SW480 (cell line): ENCODE data around the gene ITGA1.

Experiments
- DNase-seq: peaks from one replicate; pipeline ENCODE4 v3.0.0-alpha.2; 2016; ENCODE audit warnings: low spot score

Gene ITGA1

DNA sequence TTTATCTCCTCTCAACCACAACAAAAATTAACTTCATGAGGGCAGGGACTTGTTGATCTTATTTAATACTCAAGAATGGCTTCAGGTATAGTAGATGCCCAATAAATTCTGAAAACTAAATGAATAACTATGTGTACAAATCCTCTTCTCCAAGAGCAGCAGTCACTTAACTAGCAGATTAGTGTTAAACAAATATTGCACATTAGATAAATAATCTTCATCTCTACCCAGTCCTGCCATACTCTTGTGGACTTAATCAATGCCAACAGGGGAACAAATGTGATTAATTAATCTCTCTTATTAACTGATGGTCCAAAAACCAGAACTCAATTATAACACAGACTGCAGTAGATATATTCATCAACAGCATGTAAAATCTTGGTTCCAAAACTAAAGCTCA, 15.0 kb upstream of the ITGA1 start:
- no peak for DNase-seq

DNA sequence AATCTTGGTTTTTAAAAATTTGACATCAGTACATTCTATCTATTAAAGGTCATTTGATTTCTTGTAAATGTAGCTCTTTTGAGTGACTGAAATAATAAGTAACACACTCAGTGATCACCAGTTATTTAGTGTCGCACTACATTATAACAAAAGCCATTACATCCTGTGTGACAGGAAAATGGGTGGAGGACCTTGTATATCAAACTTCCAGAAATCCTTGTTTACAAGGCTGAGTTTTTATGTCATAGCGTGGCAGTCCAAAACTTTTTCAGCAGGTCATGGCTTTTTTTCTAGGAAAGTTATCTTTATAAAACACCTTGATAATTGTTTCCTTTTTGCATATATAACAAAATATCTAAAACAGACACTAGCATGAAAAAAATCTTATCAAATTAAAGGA, 14.4 kb upstream of the ITGA1 start:
- no peak for DNase-seq

DNA sequence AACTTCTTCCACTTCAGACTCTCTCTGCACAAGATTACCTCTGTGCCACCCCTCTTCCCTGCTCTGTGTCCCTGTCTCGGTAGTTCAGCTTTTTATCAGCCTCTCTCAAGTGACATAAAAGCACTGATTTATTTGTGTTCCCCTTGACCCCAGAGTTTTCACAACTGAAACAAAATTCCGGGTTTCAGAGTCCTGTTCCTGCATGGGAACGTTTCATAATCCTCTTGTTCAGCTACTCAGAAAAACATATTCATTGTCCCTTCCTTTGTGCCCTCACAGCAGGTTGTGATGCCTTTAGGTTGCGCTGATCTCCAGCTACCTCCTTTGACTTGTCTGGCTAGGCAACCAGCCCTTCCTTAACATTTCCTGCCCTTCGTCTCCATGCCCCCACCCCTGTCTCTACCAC, 13.7 kb upstream of the ITGA1 start:
- no peak for DNase-seq

DNA sequence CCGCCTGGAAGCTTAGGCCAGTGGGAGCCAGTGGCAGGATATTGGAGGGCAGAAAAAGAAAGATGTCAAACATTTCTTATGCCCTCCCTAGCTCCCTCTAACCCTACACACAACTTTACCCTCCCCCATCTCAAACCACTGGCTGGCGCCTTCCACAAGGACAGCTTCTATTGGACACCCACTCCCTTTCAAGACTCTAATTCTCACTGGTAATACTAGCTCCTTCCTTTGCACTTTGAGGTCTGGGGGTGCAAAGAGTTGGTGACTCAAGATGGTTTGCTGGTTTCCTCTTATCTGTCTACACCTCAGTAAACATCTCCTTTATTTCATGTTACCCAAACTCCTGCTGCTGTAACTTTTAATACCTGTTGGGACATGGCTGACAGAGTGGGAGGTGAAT, 11.6 kb upstream of the ITGA1 start:
- no peak for DNase-seq

DNA sequence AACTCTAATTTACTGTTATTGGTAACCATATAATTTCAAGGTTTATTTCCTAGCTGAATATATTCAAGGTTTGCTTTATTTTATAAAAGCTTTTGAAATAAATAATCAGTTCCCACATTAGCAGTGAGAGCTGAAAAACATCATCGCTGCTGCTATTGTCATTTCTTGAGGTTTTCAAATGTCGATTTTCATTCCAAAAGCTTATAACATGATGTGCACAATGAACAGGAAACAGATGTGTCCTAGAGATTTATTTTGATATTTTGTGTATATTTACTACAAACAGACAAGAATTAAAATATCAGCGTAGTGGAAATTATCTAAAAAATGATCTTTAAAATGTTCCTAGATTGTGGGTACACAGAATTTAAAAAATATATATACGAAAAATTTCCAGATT, 10.5 kb upstream of the ITGA1 start:
- DNase-seq = no peak

DNA sequence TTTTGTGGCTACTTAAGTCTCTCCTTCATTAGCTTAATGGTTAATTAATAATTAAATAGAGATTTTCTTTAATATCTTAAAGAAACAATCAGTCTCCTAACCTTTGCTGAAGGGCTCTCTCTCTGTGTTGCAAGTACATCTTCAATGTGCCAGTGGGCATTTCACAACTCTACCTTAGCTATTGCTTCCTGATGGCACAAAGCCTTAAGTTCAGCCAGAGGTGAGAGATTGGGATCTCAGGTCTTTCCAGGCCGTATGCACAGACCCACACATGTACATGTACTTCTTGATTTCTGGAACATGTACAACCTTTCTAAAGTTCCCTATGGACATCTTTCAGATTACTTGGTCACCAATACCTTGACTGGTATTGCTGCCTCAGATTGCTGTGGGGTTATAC, 8.9 kb upstream of the ITGA1 start:
- DNase-seq = no peak

DNA sequence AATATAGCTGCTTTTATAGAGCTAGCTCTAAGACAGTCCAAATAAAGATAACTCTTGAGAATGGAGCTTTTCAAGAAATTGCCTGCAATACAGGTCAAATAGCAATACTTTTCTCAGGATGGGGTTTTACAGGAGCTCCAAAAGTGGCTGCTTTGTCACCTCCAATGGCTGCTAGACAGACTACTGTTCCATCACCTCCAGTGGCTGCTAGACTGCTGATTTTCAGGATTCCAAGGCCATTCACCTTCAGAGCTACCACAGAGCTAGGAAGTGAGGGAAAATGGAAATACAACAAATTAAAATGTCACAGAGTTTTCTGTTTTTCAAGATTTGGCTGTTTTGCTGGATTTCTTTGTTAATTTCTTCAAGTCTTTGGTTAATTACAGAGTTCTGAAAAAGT, 8.5 kb upstream of the ITGA1 start:
- DNase-seq = no peak

DNA sequence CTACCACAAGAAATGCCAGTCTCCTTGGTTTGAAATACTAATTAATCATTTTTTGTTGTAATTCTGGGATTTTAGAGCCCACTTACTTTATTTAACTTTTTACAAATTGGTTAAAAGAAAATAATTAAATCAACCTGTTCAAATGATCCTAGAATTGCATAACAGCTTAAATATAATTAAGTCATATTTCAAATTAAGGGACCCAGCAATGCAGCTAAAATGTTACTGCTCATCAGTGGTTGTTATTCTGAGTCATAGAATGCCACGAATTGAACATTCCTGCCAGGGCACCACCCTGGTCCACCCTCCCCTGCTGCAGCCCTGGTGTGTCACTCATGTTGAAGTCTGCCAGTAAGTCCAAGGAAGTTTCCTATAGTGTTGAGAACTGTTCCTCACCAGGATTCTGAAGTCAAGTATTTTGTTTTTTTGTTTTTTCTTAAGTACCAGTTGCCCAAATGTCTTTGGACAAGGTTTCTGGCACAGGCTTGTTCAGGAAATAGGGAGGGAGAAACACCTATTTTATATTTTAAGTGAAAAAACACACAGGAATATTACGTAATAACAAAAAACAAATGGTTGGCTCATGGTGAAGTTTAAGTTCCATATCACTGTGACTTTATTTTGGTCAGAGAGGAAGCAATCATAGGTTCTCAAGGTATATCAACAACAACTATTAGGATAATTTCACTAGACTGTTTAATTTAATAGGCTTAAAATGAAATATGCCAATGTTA, 4.3 kb upstream of the ITGA1 start:
- DNase-seq = peak; percentile 70

DNA sequence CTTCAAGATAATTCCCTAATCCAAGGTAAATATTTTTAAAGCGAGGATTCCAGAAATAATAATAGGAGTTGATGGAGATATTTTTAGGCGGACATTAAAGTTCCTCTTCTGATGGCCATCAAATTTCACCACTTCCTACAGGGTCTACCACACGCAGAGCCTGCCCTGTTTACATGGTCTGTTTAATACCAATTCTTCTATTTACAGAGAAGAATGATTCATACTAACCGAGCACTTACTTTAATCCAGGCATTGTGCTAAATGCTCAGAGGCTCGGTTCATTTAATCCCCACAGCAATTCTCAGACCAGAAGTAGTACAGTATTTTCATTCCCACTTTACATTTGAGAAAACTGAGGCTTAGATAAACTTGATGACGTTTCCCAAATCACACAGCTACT, 3.0 kb upstream of the ITGA1 start:
- DNase-seq = no peak

DNA sequence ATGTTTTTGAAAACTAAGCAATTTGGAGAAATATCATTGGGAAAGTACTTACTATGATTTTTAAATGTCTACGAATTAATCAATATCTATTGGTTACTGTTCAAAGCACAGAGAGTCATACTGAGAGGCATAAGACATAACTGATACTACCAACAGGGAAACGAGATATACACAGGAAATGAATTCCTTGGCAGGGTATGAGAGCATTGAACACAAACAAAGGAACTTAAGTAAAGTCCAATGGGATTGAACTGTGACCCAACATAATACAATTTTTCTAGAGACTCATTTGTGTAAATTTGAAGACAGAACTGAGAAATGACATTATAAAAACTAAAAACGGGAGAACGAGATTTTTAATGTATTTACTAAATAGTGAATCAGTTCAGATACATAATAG, 1.3 kb upstream of the ITGA1 start:
- DNase-seq = no peak

DNA sequence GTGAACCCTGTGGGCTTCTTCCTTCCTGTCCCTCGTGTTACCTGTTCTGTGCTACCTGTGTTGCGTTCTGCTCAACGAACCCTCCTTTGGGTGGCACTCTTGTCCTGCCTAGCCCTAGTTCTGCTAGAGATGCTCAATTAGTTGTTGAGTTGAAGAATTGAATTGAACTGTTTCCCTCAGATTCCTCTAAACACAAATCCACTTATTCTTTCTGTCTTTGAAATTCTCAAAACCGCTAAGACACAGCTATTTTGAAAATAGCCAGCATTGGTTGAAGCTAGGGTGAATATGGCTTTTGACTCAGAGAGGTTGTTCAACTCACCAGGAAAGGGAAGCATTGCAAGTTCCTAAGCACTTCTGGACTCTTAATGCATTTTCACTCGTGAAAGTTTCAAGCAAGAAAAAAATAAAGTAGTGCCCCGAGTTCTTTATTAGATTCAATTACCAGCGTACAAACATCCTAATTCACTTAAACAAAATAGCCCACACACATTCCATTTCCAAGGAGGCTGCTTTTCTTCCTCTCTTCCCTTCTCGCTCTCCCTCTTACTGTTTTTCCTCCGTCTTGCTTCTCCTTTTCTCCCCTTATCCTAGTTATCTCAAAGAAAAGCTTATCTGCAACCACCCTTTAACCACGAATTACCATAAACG, 642 bp upstream of the ITGA1 start:
- DNase-seq = peak; percentile 79

DNA sequence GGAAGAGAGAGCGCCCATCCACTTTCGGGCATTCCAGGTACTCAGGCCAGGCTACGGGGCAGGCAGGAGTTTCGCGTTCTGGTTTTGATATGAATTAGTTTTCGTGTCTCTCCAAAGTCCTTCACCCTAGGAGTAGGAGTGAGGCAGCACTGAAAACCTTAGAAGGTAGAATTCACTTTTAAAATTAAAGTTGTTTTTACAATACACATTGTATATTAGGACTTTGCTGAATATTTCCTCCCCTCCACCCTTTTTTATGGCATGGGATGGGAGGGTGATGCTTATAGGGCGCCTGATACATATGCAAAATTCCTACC, 747 bp downstream of the ITGA1 start:
- no peak for DNase-seq

DNA sequence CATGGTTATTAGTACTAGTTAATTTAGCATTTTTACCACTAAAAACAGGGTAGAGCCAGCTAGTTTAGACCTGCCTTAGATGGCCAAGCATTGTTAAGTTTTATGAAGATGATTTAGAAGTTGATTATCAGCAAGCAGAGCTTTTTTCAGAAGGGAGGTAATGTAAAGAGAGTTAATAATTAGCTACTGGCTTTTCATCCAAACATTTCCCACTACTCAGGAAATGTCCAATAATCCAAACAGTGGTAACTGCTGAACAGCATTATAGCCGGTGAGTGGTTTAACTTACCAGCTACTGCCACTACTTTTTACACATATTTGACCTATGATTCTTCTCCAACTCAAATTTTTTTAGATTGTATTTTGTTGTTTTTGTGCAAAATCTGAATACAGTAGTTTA, 1.7 kb downstream of the ITGA1 start:
- DNase-seq = peak; percentile 27

DNA sequence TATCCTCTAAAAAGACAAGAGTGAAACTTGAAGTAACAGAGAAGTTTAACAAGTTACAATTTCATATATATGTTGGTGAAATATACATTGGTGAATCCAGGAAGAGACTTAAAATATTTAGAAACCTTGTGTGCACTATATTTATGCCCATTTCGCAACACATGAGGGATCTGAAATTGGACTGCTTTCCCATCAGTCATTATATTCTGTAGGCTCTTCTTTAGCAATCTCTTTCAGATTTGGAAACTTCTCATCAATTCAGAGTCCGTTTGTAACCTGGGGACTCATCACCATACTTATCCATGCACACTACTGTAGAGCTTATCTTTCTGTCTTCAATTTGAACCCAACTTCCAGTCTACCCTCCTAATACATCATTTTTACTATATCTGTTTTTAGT, 2.1 kb downstream of the ITGA1 start:
- DNase-seq = no peak

DNA sequence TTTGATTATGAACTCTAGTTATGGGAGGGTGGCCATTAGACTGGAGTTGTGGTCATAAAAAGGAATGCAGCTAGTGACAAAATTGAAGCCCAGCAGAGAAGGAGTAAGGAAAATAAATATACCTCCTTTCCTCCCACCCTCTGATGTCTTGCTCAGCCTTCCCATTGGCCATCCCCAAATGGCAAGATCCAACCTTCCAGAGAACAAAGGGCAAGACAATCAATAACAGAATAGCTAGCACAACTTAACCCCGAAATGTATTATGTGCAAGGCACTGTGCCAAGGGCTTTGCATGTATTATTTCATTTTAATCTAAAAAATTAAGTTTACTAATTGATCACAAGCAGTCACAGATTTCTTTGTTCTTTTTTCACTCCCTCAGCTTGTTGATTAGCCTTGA, 3.6 kb downstream of the ITGA1 start:
- DNase-seq = no peak

DNA sequence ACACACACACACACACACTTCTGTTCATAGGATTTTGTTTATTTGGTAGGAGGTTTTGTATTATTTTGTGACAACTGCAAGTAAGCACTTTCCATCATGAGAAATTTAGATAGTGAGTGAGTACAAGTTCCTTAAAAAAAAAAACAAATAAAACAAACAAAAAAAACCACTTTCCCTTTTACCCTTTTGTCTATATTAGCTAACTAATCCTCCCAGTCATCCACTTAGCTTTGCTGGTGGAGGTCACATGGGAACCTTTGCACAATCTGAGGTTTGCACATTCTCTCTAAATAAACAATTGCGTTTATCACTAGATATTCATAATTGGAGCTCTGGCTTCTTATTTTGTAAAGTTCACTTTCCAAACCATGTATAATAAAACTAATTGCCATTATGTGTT, 6.8 kb downstream of the ITGA1 start:
- DNase-seq = no peak

DNA sequence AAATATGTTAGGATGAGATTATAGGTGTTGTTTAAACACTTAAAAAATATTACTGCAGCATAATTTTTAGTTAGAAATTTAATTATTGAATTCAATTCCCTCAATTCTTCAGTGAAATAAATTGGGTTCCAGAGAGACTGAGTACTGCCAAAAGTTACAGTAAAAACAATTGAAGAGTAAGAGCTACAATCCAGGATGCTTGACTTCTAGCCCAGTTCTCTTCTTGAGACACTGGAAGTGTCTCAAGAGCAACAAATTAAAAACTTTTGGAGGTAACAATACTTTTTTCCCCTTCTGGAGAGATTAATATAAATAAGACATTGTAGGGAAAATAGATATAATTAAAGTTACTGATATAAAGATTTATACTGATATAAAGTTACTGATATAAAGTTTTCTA, 8.3 kb downstream of the ITGA1 start:
- no peak for DNase-seq

DNA sequence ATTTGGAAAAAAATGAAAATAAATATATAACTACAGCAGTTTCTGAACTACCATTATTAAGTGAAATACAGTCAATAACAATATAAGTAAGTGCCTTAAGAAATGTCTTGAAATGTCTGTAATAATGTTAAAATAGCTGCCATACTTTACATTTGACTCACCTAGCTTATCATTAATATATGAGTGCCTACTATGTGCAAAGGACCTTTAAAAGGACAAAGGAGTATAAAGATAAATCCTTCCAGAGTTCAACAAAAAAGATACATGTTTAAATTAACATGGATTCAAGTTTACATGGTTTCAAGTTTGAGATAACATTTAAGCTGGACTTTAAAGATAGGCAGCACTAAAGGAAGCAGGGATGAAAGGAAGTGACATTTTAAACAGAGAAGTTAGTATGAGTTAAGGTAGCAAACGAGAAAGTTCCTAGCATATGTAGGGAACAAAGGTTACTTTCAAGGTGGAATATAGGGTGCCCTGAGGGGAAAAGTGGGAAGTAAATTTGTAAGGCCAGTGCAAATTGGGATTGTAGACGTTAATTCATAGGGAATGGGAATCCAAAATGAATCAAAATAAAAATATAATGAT, 8.9 kb downstream of the ITGA1 start:
- DNase-seq = no peak

DNA sequence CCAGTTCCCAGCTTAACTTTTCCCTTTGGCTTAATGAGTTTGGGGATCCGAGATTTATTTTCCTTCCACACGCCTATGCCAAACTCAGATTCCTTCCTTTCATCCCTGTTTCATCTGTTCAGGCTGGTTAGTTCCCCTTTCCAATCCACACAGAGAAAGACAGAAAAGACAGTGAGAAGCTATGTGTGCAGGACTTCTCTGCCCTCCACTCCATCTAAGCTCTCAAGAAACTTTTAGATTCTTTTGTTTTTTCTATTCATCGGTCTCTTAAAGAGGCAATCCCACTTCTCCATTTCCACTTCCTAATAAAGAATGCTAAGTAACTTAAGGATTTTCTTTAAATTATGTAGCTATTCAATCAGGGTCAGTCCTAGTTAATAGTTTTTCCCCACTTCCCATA, 11.2 kb downstream of the ITGA1 start:
- DNase-seq = no peak

DNA sequence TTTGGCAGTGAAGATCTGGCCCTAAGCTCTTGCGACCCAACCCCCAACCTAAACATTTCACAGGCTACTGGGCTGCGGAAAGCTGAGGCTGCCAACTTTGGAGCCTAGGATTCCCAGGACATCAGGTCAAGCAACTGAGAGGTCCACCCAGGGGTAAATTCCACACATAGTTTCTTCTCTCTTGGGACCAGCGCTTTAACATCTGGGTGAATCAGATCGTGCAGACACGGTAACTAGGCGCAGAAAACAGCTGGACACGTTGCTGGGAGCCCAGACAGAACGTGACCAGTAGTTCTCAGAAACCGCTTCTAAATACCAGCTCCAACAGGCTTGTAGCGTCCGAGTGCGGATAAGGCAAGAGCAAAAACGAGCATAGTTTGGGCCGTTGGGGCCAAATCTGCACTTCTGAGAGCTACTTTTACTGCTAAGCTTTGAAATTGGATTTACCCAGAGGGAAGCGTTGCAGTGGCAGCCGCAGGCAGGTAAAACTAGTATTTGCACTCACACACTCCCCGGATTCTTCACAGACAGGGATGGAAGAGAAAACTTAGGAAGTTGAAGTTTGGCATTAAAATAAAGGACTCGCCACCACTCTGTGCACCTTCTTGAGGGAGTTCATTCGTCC, 11.8 kb downstream of the ITGA1 start:
- DNase-seq = peak; percentile 59

DNA sequence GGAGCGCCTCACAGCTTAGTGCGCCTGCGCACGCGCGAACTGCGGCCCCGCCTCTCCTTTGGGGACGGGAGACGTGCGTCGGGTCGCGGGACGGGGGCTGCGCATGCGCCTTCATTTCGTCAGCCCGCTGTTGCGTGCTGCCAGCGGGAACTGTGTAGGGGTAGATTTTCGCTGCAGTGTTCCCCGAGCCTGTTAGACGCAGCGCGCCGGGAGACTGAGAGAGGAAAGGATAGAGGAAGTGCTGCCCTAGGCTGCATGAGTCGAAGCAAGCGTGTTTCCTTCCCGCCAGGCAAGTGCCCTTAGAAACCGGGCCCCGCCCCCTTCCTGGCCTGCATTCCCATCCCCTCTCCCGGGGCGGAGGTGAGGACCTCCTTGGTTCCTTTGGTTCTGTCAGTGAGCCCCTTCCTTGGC, 12.3 kb downstream of the ITGA1 start:
- peak; percentile 89 for DNase-seq

DNA sequence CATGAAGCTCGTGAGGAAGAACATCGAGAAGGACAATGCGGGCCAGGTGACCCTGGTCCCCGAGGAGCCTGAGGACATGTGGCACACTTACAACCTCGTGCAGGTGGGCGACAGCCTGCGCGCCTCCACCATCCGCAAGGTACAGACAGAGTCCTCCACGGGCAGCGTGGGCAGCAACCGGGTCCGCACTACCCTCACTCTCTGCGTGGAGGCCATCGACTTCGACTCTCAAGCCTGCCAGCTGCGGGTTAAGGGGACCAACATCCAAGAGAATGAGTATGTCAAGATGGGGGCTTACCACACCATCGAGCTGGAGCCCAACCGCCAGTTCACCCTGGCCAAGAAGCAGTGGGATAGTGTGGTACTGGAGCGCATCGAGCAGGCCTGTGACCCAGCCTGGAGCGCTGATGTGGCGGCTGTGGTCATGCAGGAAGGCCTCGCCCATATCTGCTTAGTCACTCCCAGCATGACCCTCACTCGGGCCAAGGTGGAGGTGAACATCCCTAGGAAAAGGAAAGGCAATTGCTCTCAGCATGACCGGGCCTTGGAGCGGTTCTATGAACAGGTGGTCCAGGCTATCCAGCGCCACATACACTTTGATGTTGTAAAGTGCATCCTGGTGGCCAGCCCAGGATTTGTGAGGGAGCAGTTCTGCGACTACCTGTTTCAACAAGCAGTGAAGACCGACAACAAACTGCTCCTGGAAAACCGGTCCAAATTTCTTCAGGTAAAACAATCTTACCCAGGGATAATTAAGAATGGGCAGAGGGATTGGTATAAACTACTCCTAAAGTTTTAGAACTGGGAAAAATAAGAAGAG, 12.9 kb downstream of the ITGA1 start:
- peak; percentile 82 for DNase-seq

DNA sequence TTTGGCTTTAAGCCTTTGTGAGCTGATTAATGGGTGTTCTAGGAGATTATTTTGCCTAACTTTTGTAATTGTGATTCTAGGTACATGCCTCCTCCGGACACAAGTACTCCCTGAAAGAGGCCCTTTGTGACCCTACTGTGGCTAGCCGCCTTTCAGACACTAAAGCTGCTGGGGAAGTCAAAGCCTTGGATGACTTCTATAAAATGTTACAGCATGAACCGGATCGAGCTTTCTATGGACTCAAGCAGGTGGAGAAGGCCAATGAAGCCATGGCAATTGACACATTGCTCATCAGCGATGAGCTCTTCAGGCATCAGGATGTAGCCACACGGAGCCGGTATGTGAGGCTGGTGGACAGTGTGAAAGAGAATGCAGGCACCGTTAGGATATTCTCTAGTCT, 13.6 kb downstream of the ITGA1 start:
- DNase-seq = peak; percentile 31
